ENCODE measurements around the gene KLF6.

Gene KLF6

GRCh38 chr10:3830946-3831345 lies 45.9 kb upstream of the KLF6 start:
- no peak for TF ChIP-seq CTCF (IDR thresholded peaks at IDR 0.05; ENCODE audit: unreplicated experiment in 3 of 3)
- Mint-ChIP-seq H3K36me3 (ENCODE audit: low read depth) (no peaks in the 10 kb centered on the region), H3K9me3 (peaks cover 2% of the 10 kb centered on the region), H3K27ac (peak overlapping the region in 1 of 3 experiments; percentile 74), H3K4me1 (peaks cover 70% of the 10 kb centered on the region), H3K4me3 (no peak overlapping the region), H3K27me3 (ENCODE audit: low read depth) (peaks cover 6% of the 10 kb centered on the region)

GRCh38 chr10:3829156-3830050 lies 44.4 kb upstream of the KLF6 start:
- Mint-ChIP-seq H3K27me3 (ENCODE audit: low read depth) (peaks cover 3% of the 10 kb centered on the region), H3K4me3 (peak overlapping the region in 2 of 3 experiments; percentile 64 to 69), H3K27ac (peak overlapping the region; percentile 48 to 94 (median 83)), H3K9me3 (peaks cover 2% of the 10 kb centered on the region), H3K36me3 (ENCODE audit: low read depth) (no peaks in the 10 kb centered on the region), H3K4me1 (peaks cover 78% of the 10 kb centered on the region)
- TF ChIP-seq CTCF (IDR thresholded peaks at IDR 0.05; ENCODE audit: unreplicated experiment in 3 of 3) = no peak

GRCh38 chr10:3828404-3829155 lies 43.6 kb upstream of the KLF6 start:
- Mint-ChIP-seq H3K36me3 (ENCODE audit: low read depth) (no peaks in the 10 kb centered on the region), H3K4me1 (peaks cover 72% of the 10 kb centered on the region)

GRCh38 chr10:3827768-3828403 lies 42.9 kb upstream of the KLF6 start:
- peak overlapping the region in 2 of 3 experiments; percentile 64 to 69 for H3K4me3 Mint-ChIP-seq
- peaks cover 72% of the 10 kb centered on the region for H3K4me1 Mint-ChIP-seq
- TF ChIP-seq CTCF (IDR thresholded peaks at IDR 0.05; ENCODE audit: unreplicated experiment in 3 of 3) = no peak
- H3K27me3 Mint-ChIP-seq (ENCODE audit: low read depth) = no peaks in the 10 kb centered on the region
- H3K27ac Mint-ChIP-seq = peak overlapping the region; percentile 48 to 94 (median 83)
- H3K36me3 Mint-ChIP-seq (ENCODE audit: low read depth) = no peaks in the 10 kb centered on the region
- no peaks in the 10 kb centered on the region for H3K9me3 Mint-ChIP-seq

More at GRCh38 chr10:3828404-3829155, 43.6 kb upstream of the KLF6 start:
- Mint-ChIP-seq H3K4me3 (peak overlapping the region; percentile 10 to 69 (median 64)), H3K27me3 (ENCODE audit: low read depth) (no peaks in the 10 kb centered on the region), H3K9me3 (no peaks in the 10 kb centered on the region), H3K27ac (peak overlapping the region; percentile 48 to 94 (median 83))
- TF ChIP-seq CTCF (IDR thresholded peaks at IDR 0.05; ENCODE audit: unreplicated experiment in 3 of 3) = no peak

- Mint-ChIP-seq H3K4me1 (peaks cover 71% of the 10 kb centered on the region), H3K4me3 (no peak overlapping the region), H3K36me3 (ENCODE audit: low read depth) (no peaks in the 10 kb centered on the region), H3K9me3 (no peaks in the 10 kb centered on the region), H3K27ac (peak overlapping the region; percentile 48 to 94 (median 83)), H3K27me3 (ENCODE audit: low read depth) (no peaks in the 10 kb centered on the region)
- no peak for TF ChIP-seq CTCF (IDR thresholded peaks at IDR 0.05; ENCODE audit: unreplicated experiment in 3 of 3)
Observed at GRCh38 chr10:3827266-3827665, 42.3 kb upstream of the KLF6 start.
